GM12891 (cell line): ENCODE data around the gene DDX5. TPM values are rescaled to one million over a fixed set of nuclear protein-coding genes. Genes with fewer than 3 reads are reported as not detected.

Source experiments
- DNase-seq: peaks from one replicate; pipeline ENCODE4 v3.0.0; 2011; ENCODE audit warnings: low spot score; ENCODE audit not compliant: insufficient read length
- FAIRE-seq: peaks from 2 replicates; lab custom pipeline; 2011; peaks lifted over from hg19 to GRCh38; lab: Jason Lieb, UNC
- PAX5 ChIP-seq: IDR thresholded peaks from 2 replicates; pipeline ENCODE4 v1.6.1; 2011; ENCODE audit warnings: low read length, moderate library complexity, mild to moderate bottlenecking; ENCODE audit not compliant: insufficient read depth, severe bottlenecking
- POLR2A ChIP-seq: IDR thresholded peaks from 2 replicates; pipeline ENCODE4 v1.6.1; 2011; ENCODE audit warnings: low read depth, low read length, control low read depth
- POLR2AphosphoS5 ChIP-seq: IDR thresholded peaks from 2 replicates; pipeline ENCODE4 v1.6.1; 2011; ENCODE audit warnings: low read depth, low read length, control low read depth
- POU2F2 ChIP-seq: IDR thresholded peaks from 2 replicates; pipeline ENCODE4 v1.6.1; 2011; ENCODE audit warnings: low read depth, mild to moderate bottlenecking, control low read depth, low read length, moderate library complexity
- SPI1 ChIP-seq: IDR thresholded peaks from 2 replicates; pipeline ENCODE4 v1.6.1; 2011; ENCODE audit warnings: low read depth, low read length, control low read depth
- TAF1 ChIP-seq: IDR thresholded peaks from 2 replicates; pipeline ENCODE4 v1.6.1; 2011; ENCODE audit warnings: low read depth, low read length, control low read depth
- polyA plus RNA-seq: library from polyadenylated mRNA; unstranded; fragments of >200 nt; gene quantifications from one replicate; pipeline ENCODE4 v1.2.1, GENCODE V29; 2012; ENCODE audit warnings: low read depth, missing spikeins, inconsistent platforms; ENCODE audit not compliant: missing spikeins

DDX5 gene
- polyA plus RNA-seq = 455 TPM

DNA sequence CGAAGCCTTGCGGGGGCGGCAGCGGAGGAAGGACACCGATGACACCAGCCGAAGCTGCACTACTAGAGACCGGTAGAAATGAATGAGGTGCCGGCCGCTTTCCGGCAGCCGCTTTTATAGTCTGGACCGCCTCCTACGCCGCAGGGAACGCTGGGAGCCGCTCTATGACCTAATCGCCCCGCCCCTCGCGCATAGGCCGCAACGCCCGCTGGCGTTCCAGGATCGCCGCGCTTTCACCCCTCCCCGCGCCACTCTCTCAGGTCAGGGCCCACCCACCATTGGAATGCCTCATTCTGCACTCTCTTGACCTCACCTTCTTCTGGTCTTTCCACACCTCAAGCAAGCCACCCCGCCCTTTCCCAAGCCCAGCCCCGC lies at the start of gene DDX5:
Gene DDX5, minus strand, starts transcription at position 89 of the 375 bp plus-strand sequence. CDS start 170 bp downstream, outside the sequence.
- peak; percentile 11 for TF ChIP-seq PAX5
- peak; percentile 99 for TF ChIP-seq TAF1
- TF ChIP-seq POU2F2 = peak; percentile 94
- peak; percentile 100 for TF ChIP-seq POLR2A
- no peak for TF ChIP-seq SPI1
- peak; percentile 99 for TF ChIP-seq POLR2AphosphoS5
- DNase-seq (peak; percentile 83), FAIRE-seq (no peak)

GRCh38 chr17:64555281-64555680 lies 49.2 kb upstream of the DDX5 start:
- no peak for DNase-seq
- TF ChIP-seq POU2F2 = no peak
- FAIRE-seq = no peak

DNA sequence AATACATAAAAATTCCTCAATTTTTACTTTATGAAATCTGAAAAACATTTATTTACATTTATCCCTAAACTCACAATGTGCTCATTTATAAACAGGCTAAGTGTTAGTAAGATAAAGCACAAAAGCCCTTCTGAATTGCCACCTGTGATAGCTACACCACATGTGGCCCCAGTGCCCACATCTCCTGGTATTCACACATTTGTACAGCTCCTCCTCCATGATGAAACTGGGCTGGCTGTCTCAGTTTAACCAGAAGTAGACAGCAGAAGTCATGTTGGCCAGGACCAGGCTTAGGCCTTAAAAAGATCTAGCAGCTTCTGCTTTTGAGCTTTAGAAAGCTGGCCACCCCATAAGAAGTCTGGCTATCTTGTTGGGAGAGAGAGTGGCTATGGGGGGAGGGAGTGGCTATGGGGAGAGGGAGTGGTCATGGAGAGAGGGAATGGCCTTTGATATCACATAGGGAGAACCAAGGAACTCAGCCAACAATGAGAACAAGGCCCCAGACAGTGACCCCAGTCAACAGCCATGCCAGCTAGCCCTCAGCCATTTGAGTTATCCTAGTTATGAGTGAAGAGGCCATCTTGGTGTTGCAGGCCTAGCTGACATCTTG lies 48.0 kb upstream of the DDX5 start:
- FAIRE-seq (no peak), DNase-seq (no peak)
- TF ChIP-seq POLR2AphosphoS5 = no peak
- TF ChIP-seq POLR2A = no peak
- TF ChIP-seq PAX5 = no peak
- no peak for TF ChIP-seq TAF1

- TF ChIP-seq POLR2A (no peak), TAF1 (no peak), SPI1 (no peak), POLR2AphosphoS5 (no peak), POU2F2 (no peak), PAX5 (no peak)
- FAIRE-seq (no peak), DNase-seq (no peak)
Measured at GRCh38 chr17:64551461-64551860, 45.4 kb upstream of the DDX5 start.

- no peak for FAIRE-seq
- no peak for TF ChIP-seq TAF1
- no peak for TF ChIP-seq POLR2A
- no peak for TF ChIP-seq SPI1
- TF ChIP-seq POU2F2 = no peak
- TF ChIP-seq POLR2AphosphoS5 = no peak
- DNase-seq = no peak
Measured at GRCh38 chr17:64547319-64547718, 41.2 kb upstream of the DDX5 start.

GRCh38 chr17:64546716-64547115 lies 40.6 kb upstream of the DDX5 start:
- no peak for DNase-seq
- TF ChIP-seq TAF1 = no peak
- FAIRE-seq = no peak

- FAIRE-seq (no peak), DNase-seq (no peak)
- TF ChIP-seq PAX5 (no peak), POU2F2 (no peak), TAF1 (no peak), SPI1 (no peak), POLR2AphosphoS5 (no peak), POLR2A (no peak)
Measured at GRCh38 chr17:64544742-64545141, 38.7 kb upstream of the DDX5 start.

DNA sequence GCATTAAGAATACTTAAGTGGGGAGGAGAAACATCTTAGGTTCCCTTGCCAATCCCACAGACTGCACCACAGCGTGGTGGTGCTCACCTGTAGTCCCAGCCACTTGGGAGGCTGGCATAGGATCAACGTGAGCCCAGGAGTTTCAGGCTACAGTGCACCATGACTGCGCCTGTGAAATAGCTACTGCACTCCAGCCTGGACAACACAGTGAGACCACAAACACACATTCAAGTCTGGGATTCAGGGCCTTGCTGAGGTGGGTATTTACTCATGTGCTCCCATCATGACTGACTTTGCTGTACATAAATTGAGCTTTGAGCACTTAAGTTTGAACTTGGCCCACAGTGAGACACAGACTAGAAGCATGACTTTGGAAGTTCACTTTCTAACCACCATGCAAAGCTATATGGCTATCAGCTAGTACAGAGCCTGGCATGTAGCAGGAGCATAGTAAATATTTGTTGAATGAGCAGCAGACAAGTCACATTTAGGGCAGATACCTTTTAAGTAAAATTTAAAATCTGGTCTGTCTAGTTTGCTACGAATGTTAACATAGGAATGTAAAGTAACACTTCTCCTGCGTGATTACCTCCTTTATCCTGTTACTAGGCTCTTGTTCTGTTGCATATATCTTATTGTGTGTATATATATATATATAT lies 34.2 kb upstream of the DDX5 start:
- FAIRE-seq (no peak), DNase-seq (no peak)
- TF ChIP-seq POU2F2 = no peak
- no peak for TF ChIP-seq POLR2AphosphoS5
- no peak for TF ChIP-seq POLR2A
- no peak for TF ChIP-seq PAX5
- TF ChIP-seq TAF1 = no peak
- TF ChIP-seq SPI1 = no peak

DNA sequence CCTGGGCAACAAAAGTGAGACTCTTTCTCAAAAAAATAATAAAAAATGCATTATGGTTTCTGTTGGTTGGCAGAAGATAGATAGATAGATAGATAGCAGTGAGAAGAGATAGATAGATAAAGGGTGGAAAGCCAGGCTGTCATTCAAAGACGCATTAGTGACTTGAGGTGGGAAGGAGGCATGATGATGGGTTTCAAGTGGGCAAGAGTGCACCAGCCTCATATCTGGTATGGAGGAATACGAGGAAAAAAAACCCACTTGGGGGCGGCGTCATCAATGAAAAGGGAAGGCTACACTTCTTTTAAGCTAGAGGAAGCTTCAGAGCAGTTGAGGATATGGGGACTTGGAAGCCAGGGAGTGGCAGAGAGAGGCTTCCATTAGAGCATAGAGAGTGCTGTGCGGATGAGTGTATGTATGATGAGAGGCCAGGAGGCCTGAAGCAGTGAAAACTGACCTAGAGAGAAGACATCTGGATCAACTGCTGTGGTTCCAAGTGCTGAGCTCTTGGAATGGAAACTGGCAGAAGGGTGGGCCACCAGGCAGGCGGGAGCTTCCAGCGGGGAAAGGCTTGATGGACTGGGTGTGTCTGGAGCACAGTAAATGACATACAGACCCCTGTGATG lies 32.5 kb upstream of the DDX5 start:
- no peak for TF ChIP-seq POLR2A
- TF ChIP-seq POU2F2 = no peak
- TF ChIP-seq TAF1 = no peak
- no peak; the same call in 1 of the 2 replicates for TF ChIP-seq POLR2AphosphoS5
- TF ChIP-seq PAX5 = no peak
- no peak for TF ChIP-seq SPI1
- FAIRE-seq = no peak

DNA sequence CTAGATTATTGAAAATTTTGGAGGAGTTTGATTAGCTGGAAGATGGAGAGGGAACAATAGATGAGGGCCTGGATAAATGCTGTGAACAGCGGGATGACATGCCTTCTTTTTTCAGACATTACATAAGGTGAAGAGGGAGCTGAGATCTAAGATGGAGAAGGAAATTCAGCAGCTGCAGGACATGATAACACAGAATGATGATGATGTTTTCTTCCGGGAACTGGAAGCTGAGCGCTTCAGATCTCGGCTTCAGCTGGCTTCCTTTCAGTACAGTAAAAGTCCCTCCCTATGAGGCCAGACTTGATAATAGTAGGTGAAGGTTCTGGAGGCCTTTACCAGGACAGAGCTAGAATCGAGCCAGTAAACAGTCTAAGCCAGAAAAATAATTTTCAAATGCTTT lies 31.4 kb upstream of the DDX5 start:
- DNase-seq = no peak
- FAIRE-seq = no peak
- TF ChIP-seq POU2F2 (no peak), SPI1 (no peak), PAX5 (no peak), POLR2AphosphoS5 (no peak), TAF1 (no peak), POLR2A (no peak)

More for the DNA sequence above, 32.5 kb upstream of the DDX5 start:
- DNase-seq = no peak
